NK-92 (cell line): Measurements from ENCODE around the gene SRSF8.
A peak's percentile ranks its signal among the peaks of the same experiment; 100 is the strongest.

Experiments
- DNase-seq: peaks from one replicate; lab custom pipeline; 2025; ENCODE audit not compliant: unreplicated experiment; lab: John Stamatoyannopoulos, UW

The SRSF8 gene

DNA sequence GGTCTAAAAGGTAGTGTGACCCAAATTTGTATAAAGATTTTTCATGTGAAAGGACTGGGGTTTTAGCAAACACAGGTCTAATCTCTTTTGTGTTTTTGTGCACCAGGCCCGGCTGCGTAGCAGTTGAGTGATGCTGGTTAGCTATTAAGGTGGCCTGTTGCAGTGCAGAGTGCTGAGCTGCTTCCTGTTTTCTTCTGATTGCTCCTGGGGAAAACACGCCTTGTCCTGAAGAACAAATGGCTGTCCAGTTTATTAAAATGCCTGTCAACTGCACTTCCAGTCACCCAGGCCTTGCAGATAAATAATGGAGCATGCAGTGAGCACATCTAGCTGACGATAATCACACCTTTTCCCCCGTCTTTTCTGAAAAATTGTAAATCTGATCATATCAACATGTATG is 1.8 kb downstream of the SRSF8 start:
- DNase-seq = no peak

DNA sequence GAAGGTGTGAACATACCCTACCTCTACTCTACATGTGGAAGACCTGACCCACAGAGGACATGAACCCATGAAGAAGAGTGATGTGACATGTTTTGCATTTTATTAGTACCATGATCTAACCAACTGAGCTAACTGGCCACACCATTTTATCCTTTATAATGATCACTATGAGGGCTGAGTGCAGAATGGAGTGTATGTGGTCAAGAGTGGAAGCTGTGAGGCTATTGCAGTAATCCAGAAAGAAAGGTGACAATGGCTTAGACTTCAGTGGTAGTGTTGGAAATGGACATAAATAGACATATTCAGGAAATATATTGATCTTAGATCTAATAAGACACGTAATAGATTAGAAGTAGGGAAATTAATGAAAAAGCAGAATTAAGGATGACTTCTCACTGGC is 3.8 kb downstream of the SRSF8 start:
- DNase-seq = no peak

DNA sequence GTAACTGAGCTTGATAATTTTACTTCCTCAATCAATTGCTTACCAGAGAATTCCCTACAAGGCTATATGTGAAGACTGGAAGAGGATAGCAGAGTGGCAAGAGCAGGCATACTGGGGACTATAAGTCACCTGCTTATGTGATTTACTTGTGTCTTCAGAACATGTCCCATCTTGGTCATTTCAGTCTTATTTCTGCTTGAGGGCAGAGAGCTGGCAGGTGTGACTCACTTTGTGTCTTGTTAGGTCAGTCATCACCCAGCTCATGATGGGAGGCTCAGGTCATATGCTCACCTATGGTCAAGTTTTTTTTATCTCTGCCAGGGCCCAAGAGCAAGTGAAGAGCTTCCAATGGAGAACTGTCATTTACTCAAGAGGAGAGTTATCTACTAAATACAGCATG is 6.2 kb downstream of the SRSF8 start:
- DNase-seq = no peak

DNA sequence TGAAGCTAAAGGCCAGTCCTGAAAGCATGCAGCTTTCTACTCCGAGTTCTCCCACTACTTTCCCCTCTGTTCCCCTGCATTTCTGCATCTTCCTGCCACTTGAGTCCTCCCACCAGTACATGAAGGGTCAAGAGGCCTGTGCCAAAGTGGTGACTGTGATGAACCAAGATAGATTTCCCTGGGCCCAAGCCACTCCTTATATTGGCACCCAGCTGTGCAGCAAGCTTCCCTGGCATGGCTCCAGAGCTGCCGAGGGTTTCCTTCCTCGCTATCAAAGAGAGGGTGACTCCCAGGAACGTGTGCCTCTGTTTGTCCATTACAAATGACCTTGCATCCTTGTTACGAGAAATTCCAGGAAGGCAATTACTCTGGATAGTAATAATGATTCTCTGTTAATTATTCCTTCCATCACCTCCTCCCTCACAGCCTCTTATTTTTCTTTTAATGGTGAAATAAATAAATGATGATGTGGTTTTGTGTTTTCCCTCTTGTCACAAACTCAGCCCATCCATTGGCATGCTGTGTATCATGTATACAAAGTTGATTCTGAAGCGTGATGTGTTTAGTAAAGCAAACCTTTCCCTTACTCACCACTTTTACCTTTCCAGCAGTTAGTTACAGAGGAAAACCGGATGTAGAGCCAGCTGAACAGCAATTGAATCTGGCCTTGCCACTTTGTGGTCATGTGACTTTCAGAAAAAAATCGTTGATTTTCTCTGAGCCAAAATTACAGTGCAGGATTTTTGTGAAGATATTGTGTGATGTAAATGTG is 8.3 kb downstream of the SRSF8 start:
- DNase-seq = no peak

DNA sequence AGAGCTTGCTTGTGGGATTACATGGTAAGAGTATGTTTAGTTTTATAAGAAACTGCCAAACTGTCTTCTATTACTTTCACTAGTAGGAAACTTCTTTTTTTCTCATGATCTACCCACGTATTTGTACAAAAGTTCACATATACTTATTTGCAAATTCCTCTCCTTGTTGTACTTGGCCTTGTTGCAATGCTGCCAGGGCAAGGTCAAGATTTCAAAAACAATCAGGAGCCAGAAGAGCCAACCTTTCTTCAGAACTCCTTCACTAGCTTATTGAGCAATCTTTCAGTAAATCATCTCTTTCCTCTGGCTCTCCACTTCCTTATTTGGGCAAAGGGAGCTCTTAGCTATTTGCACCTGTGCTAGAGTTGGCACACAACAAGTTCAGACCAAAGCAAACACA is 9.7 kb downstream of the SRSF8 start:
- DNase-seq = no peak

DNA sequence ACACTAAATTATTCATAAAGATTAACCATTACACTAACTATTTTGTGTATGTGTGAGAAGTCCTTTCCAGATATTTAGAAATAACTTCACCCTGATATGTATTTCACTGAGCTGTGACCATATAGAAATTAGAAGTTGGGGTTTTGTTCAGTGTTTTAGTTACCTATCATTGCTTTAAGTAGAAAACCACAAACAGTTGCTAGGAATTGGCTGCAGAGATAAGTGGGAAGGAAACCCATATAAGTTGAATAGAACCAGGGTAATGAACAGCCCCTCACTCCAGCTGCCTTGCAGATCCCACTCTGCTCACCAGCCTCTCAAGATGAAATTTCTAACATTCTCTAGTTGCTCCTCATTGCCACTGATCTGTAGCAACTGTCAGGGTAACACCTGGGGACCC is 10.3 kb downstream of the SRSF8 start:
- no peak for DNase-seq

DNA sequence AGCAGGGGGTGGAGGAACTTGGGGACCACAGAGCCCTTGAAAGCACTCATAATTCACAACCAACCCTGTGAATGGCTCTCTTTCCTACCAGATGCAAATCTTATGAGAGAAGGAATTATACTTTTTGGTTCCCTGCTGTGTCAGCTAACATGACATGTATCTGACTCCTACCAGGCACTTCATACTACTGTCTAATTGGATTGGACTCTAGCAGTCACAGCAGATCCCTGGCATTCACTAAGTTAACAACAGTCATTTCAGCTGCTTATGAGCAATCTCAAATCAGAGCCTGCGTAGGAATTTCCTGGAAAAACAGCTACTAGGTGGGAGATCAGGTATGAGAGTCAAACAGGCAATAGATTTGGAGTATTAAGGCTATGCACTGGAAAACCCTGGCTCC is 11.8 kb downstream of the SRSF8 start:
- no peak for DNase-seq

DNA sequence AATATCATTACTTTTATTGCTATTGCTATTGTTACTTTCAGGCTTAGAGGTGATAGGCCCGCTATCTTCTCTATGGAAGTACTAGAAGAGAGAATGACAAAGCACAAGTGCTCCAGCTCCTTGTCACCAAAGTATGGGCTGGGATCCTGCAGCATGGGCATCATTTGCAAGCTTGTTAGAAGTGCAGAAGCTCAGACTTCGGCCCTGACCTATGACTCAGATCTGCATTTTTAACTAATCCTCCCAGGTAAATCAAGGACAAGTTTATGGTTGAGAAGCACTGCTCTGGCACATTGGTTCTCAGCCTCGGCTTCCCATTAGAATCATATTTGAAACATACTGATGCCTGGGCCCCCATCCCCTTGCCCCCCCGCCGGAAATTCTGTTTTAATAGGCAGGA is 14.3 kb downstream of the SRSF8 start:
- no peak for DNase-seq

DNA sequence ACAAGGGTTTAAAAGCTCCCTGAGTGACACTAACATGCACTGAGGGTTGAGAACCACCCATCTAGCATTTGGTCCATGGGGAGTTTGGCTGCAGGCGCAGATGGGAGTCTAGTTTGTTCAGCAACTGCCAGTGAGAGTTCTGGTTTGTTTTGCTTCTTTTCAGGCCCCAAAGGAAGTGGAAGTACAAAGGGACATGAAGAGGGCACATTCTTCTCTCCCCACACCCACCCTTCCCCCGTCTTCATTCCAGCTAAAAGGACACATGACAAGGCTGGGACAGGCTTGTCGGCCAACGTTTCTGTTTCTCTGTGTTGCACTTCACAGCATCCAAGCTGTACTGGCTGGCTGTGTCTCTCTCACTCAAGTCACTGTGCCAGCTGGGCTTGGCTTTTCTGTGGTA is 14.7 kb downstream of the SRSF8 start:
- DNase-seq = no peak

DNA sequence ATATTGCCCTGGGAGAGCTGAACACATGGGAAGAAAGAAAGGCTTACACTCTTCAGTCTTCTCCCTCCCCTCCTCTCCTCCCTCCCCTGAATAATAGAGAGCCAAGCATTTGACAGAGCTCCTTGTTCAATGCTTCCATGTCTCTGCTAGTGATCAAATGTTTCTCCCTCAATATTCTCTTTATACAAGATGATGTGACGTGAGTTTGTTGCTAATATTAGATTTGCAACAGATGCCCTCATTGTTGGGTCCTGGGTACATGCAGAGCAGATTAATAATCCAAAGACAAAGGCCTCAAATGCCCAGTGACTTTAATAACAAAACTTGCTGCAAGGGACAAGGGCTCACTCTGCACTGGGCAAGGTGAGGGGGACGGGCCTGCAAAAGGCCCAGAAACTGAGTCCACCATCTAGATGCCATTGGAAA is 15.9 kb downstream of the SRSF8 start:
- no peak for DNase-seq

DNA sequence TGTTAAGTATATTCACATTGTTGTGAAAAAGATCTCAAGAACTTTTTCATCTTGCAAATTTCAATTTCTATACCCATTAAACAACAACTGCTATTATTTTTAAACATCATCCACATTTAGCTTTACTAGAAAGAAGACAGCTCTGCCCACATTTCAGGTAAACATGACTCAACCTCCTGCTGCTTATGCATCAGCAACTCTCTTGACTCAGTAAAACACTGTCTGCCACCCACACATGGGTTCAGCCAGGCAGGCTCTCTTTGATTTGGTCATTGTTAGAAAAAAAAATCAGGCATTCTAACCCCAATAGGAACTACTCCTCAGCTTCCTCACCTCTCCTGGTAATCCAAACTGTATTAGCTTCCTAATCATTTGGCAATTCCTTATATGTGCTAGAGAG is 17.8 kb downstream of the SRSF8 start:
- no peak for DNase-seq

DNA sequence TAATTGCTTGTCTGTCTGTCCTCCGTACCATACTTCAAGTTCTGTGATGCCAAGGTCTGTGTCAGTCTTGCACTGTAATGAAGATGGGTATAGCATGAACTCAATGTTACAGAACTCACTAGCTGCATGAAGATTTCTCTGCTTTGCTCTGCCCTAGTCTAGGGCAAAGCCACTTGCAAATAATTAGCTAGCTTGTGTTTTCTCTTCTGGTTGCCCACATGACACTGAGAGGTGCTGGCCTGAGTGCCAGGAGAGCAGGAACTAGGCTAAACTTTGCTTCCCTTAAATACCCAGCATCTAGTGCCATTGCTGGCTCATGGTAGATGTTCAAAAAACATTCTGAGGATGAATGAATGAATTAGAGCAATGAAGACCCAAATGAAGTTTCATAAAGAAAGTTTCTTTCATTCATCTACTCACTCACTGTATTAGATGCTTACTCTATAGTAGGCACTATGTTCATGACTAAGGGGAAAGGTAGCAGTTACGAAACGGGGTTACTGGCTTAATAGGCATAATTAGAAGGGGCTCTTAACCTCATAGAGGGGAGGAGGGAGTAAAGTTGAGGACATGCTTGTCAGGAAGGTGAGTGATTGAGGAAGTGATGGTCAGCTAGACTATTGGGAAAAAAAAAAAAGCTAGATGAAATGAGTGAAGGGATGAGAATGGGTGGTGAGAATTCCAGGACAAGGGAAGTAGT is 18.5 kb downstream of the SRSF8 start:
- no peak for DNase-seq

DNA sequence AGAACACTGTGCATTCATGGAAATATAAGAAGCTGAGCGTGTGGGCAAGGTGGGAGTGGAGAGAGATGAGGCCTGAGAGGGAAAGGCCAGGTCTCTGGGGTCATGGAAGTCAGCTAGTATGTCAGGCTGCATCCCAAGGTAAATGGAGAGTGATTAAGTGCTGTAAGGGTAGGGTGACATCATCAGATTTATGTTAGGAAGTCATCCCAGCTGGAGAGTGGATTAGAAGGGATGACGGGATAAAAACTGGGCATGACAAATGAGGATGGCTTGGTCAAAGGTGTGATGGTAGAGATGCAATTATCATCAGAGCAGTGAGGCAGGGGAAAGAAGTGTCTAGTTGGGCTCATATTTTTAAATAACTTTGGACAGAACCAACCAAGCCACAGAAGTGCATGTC is 19.4 kb downstream of the SRSF8 start:
- no peak for DNase-seq

DNA sequence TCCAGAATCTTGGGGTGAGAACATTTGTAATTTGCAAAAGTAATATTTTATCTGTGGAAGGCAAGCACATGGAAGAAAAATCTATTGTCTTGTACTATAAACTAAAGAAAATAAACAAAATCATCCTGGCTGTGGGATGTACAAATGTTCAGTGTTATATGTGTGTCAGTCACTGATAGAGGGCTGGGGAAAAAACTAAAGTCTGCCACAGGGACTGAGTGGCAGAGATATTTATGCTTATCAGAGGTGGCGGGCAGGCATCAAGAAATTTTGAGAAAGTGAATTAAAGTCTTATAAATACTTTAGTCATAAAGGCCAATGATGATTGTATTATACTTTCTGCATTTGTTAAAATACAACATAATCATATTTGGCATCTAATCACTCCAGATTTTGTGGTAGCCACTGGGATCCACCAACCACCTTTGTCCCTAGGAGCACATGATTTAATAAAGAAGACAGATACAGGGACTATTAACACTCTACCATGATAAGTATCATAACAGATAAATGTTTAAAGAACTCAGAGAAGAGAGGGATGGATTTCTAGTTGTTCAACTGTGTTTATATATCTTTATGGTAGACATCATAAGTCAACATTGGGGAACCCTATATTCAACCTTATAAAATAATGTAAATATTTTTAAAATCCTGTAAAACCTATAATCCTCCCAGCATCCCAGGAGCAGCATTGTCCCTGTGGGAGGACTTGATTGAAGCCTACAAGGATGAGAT is 20.3 kb downstream of the SRSF8 start:
- DNase-seq = no peak

DNA sequence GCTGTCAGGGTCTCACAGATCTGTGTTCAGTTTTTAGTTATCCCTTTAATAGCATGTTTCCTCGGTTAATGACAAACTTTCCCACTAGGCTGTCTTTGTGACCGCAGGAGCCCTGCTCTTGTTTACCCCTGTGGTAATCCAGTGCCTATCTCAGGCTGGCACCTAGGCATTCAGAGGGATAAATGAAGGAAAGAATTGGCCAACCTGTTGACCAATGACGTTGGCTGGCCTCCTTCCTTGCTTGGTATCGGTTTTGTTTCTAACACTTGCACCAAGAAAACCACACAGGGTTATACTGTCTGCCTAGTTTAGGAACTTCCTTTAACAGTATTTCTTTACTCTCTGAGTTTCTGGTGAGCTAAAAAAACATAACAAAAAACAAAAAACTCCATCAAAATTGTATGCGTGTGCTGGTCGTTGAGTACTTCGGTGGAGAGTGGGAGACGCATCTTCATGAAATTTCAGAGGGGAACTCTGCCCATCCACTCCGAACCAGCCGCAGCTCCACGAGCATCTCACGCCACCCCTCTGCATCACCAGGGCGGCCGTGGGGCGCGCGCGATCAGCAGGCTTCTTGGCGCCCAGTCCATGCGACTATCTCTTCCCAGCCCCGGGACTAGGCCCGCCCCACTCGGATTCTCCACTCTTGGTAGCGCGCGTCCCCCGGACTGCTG is 22.4 kb downstream of the SRSF8 start:
- DNase-seq = no peak

DNA sequence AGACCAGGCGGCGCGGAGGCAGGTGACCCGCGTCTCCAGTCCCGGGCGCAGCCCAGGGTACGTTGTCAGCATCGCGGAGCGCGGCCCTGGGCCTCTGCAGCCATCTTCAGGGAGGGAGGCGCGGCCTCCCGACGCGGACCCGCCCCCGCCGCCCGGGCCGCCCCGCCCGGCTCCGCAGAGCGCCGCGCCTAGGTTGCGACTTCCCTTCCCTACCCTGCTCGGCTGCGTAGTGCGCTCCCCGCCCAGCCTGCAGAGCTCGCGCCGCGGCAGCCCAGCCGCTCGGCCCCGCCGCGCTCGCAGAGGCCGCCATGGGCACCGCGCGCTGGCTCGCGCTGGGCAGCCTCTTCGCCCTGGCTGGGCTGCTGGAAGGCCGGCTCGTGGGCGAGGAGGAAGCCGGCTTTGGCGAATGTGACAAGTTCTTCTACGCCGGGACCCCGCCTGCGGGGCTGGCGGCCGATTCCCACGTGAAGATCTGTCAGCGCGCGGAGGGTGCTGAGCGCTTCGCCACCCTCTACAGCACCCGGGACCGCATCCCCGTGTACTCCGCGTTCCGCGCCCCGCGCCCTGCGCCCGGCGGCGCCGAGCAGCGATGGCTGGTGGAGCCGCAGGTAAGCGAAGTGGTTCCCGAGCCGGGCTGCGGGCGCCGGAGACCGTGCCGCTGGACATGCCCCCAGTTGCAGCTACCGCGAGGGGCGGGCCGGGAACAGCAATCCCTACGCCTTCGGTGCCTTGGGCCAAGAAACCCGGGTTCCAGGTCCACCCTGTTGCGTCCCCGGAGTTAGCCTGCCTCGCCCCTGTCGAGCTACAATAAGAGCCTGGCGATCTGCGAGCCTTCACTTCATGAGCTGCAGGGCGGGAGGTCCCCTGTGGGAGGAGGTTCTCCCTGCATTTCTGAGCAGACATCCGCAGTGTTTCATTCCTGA is 23.2 kb downstream of the SRSF8 start, which contains the start of gene ENDOD1:
Gene ENDOD1, plus strand, starts transcription at position 227 of the 923 bp plus-strand sequence. Its CDS starts 82 bp downstream, at position 309.
- peak; percentile 25 for DNase-seq

DNA sequence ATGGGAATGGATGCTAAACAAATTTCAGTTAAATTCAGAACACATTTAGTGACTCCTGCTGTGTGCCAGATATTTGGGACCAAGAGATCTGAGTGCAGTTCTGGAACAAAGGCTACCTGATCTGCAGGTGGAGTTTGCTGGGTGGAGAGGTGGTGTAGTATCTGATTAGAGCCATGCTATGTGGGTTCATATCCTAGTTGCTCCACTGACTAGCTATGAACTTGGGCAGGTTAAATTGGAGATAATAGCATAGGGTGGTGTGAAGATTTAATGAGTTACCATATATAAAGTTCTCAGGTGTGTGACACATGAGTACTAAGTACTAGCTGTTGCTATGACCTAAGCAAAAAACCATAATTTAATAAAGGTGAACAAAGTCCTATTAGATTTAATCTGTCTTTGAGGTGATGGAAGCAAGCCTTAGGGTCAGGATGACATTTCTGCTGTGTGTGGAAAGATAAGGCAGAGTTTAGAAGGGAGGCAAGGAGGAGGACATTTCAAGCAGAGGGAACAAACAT is 25.0 kb downstream of the SRSF8 start:
- no peak for DNase-seq

DNA sequence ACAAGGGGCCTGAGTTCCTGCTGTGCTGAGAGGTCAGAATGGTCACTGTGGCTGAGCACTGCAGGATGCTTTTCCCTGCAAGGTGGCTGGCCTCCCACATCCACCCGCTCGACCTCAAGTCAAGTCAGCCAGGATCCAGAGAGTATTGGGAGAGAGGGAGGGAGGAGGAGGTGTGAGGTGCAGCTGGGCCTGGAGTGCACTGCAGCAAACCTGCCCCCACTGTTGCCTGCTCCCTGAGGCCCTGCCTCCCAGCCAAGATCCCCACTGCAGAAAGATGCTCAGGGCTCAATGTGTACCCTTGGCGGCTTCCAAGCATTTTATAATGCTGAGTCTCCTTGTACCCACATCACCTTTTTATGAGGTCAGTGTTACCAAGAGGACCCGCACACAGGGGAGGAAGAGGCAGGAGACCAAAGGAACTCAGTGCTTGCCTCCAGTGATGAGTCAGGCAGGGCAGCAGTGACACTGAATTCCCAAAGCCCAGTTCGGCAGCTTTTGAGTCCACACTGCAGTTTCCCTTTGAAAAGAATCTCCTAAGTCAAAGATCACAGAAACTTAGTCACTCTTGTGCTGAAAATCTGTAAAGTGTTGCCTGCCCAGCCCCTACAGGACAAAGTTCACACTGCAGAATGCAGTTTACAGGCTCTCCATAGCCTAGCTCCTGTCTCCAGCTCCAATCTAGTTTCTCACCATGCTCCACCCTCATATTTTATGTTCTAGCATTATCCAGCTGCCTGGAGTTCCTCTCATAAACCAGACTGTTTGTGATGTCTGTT is 26.0 kb downstream of the SRSF8 start:
- DNase-seq = no peak

DNA sequence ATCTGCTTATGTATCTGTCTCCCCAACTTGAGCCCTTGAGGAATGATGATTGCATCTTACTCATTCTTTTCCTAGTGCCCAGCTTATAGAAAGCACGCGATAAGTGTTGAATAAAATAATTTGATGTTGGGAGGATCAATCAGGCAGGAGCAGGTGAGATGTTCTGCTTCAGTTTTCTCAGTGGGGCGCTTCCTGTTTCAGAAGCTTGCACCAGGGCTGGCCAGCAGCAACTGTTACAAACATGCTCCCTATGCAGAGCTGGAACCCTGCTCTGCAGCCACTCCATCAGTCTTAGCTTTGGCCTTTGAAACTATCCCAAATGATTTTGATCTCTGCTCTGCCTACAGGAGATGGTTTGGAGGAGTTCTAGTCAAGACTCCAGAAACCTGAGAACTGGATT is 26.8 kb downstream of the SRSF8 start:
- no peak for DNase-seq
